Skin of body (tissue), 2 donors: Measurements from ENCODE around the gene G6PC3. TPM values are rescaled to one million over a fixed set of nuclear protein-coding genes. Genes with fewer than 3 reads are reported as not detected.
A peak's percentile ranks its signal among the peaks of the same experiment; 100 is the strongest.
"Not testable (repeated sequence)": the region's sequence is repeated elsewhere in the genome, so short reads cannot be mapped to it uniquely, and the experiment has no call there.

Experiments
- DNase-seq: peaks from one replicate; lab custom pipeline; 2025; lab: John Stamatoyannopoulos, UW
- total RNA-seq: library from RNA; depleted of rRNA; stranded (reverse); fragments of >200 nt; gene quantifications from one replicate; pipeline ENCODE4 v1.2.3, GENCODE V29; 2014

The G6PC3 gene
- total RNA-seq, 1 donor from 2014 or later: 9.4 TPM

DNA sequence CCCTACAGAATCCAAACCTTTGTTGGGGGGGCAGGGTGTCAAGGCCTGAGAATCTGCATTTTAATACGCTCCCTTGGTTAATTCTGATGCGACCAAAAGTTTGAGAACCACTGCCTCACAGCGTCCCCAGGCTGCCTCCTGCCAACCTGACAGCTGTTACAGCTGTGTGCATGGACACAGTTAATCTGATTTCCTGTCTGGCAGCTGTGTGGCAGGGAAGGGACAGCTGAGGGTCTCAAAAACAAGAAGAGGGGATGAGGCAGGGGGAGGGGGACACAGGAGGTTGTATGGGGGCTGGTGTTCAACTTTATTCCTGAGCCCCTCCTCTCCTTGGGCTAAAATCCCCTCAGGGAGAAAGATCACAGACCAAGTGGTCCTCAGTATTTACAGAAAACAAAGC is 35.4 kb downstream of the G6PC3 start:
- no peak for DNase-seq

DNA sequence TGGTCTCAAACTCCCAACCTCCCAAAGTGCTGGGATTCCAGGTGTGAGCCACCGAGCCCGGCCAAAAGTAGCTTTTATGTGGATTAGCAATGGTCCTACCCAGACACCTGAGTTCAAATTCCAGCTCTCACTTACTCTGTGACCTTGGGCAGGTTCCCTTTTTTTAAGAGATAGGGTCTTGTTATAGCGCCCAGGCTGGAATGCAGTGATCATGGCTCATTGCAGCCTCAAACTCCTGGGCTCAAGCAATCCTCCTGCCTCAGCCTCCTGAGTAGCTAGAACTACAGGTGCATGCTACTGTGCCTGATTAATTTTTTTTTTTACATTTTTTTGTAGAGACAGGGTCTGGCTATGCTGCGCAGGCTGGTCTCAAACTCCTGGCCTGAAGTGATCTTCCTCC is 36.3 kb downstream of the G6PC3 start:
- no peak for DNase-seq

DNA sequence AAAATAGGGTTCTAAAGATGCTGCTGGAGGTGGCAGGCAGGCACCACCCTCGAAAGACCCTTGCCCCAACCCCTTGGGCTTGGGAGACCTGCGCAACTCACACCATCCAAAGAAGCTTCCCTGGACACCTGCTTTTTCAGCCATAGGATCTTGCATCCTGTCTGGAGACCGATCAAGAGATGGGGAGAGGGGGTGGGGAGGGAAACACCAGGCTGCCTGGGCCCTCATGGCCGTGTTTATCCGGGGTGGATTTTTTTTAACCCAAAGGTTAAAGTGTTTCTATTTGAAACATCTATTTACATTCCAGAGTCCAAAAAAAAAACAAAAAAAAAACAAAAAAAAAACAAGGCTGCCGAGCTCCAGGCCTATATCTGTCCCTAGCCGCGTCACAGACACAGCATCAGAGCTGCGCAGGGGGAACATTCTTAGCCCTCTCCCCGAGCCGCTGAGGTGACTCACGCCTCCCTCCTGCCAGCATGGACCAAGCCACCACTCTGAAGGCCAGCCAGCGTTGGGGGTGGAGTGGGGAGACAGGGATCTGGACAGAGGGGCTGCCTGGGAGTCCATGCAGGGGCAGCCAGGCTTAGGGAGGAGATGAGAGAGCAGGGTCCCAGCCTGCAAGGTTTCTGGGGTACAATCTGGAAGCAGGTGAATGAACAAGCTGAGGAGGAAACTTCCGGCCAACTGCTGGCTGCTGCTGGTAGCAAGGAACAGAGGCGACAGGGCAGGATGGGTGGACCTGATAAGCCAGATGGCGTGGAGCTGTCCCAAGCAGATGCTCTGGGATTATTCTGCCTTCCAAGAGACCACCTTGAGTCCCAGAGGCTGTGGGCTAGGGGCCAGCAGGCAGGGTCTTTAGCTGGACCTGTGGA is 38.1 kb downstream of the G6PC3 start:
- DNase-seq: no peak

DNA sequence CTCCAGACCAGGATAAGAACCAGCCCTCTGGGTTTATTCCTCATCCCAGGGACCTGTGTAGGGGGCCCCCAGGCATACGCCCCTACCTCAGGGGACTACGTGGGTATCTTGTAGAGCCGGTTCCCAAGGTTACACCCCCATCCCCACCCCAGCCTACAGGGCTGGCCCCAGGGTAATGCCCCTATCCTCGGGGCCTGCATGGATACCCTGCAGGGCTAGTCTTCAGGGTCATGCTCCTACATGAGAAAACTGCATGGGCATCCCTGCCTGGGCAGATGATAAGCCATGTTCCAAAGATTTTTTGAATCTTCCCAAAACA is 38.7 kb downstream of the G6PC3 start:
- no peak for DNase-seq

DNA sequence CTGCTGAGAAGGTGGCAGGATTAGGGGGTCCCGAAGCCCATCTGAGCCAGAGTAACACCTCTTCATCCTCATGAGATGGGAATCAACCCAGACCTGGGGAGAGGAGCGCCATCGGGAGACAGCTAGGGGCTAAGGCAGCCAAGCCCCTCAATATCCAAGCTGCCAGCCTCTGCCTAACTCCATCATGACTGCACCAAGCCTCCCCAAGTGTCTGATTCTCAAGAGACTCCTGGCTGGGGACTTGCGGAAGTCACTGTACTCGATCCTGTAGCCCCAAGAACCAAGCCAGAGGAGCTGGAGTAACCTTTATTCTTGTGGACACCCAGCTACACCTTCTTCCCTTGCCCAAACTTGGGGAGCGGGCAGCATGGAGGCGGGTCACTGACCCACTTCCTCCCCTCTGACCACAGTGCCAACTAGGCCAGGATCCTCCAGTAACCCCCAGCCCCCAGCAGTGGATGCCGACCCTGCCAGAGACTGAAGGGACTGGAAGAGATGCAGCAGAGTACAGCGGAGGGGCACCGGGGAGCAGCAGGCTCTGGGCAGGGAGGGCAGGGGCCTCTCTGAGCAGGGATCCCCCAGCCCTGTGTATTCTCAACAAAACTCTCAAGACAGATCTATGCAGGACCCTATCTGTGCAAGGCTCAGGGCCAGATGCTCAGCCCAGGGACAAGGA is 39.6 kb downstream of the G6PC3 start:
- DNase-seq: no peak

DNA sequence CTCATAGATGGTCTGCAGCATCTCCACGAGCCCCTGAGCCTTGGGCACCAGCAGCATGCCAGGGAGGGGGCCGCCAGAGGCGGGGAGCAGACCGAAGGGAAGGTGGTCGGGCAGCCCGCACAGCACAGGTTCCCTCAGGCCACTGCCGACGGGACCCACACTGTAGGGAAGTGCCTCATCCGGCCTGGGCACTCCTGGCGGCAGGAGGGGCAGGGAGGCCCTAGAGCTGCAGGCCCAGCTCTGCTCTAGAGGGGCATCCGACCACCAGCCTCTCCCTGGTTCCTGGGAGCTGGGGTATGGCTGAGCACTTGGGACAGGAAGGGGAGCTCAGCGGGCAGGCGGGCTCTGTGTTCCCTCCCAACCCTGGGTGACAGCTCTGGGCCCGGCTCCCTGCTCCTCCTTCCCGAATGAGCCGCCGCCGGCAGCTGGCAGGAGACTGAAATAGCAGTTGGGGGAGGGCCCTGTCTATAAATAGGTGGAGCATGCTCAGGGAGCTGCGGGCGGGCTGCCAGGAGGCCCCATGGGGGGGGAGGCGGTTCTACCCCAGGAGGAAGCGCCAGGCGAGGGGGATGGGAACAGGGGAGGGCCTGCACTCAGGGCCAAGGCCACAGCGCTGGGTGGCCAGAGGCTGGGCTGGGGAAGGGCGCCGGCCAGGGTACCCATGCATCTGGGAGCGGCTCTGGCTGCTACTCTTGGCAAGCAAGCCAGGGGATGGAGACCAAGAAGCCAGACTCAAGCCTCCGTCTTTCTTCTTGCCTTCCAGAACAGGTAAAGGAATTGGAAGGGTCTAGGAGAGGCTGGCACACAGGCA is 40.5 kb downstream of the G6PC3 start:
- peak; percentile 93 for DNase-seq

DNA sequence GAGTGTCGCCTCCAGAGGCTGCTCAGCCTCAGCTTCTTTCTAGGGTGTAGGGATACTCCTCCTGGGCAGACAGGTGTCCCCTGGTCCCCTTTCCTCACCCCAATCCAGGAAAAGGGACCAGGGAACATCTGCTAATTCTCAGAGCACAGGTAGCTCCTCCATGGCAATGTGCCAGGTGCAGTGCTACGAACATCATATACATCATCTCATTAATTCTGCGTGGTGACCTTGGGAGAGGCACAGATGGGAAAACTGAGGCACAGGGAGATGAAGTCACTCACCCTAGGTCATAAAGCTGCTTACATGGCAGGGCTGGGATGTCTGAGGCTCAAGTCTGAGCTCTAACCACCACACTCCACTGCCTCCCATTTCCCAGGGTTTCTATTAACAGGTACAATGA is 41.2 kb downstream of the G6PC3 start:
- DNase-seq: no peak

DNA sequence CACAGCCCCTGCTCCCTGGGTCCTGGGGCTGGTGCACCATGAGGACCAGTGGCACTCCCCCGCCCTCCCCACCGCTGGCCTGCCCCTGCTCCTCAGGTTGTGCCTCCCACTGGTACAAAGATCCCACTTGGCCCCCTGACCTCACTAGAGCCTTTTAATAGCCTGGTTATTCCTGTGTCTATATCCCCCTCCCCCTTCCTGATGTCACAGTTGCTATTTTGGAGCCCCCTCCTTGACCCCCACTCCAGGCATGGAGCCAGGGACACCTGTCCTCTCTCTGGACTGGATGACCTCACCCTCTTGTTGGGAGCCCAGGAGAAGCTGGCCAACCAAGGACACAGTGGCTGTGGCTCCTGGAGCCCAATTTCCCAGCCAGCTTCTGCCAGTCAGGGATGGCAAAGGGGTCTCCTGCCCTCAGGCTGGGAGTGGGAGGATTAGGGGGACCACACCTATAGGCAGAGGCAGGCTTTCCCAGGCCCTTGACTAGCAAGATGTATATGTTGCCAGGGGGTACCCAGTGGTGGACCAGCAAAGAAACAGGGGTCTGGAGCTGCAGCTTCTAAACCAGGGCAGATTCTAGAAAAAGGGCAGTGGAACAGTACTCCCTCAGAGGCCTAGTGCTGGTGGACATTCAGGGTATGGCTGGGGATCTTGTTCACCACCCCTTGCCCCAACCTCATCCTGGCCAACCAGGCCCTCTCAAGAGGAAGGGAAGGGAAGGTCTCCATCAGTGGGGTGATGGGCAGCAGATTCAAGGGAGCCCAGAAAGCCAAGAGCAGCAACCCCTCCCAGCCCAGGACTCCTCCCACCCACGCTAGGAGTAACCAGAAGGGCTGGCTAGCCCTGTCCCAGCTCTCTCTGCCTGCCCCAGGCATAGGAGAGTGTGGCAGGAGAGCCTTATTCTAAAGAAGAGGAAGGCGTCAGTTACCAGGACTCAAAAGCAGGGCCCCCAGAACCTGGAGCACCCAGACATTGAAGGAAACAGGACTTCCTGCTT is 42.0 kb downstream of the G6PC3 start:
- no peak for DNase-seq

DNA sequence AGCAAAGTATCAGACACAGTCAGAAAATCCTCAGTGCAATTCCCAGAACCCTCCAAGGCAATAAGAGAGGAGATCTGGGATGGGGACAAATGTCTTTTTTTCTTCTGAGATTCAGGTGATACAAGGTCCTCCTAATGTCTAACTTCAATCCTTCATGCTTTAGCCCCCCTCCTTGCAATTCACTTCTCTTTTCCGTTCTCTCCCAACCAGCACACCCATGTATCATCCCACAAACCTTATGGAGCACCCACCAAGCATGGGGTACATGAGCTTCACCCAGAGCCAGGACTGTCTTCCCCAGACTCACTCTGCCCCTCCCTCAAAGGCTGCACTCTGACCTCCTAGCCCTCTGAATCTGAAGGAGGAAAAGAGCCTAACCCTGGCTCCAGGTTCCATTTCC is 42.8 kb downstream of the G6PC3 start:
- no peak for DNase-seq

DNA sequence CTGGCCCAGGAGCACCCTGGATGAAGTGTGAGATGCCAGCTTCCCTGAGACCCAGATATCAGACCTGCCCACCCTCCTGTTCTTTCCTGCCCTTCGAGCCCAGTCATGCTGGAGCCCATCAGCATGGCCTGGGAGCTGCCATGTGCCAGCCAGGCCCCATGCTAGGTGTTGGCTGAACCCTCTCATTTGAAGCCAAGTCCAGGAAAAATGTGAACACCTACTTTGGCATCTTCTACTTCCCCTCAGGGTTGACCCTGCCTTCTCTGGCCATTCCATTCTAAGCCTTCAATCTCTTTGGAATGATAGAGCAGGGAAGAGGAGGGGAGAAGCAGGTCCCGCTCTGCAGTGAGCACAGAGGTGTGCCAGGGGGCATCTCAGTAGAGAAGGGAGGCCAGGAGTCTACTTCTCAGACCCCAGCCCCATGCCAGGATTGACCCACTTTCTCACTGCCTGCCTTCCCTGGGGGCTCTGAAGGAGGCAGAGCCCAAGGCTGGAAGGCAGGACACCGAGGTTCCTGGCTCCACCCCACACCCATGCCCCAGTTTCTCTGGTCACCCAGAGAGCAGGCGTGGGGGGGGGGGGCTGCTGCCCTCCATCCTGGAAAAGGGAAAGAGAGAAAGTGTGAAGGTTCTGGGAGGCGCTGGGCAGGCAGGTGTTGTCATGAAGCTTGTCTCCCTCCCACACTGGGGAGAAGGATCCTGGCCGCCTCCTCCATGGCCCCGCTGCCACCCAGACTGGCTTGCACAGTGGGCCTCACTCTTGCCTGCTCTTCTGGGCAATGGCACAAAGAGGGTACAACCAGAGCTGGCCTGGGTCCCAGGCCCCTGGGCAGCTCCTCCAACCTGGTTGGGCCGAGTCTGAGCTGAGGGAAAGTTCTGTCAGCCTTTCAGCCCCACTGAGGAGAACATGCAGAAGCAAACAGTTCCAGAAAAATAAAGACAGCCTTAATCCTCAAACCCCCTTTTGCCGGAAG is 43.6 kb downstream of the G6PC3 start:
- DNase-seq: no peak

DNA sequence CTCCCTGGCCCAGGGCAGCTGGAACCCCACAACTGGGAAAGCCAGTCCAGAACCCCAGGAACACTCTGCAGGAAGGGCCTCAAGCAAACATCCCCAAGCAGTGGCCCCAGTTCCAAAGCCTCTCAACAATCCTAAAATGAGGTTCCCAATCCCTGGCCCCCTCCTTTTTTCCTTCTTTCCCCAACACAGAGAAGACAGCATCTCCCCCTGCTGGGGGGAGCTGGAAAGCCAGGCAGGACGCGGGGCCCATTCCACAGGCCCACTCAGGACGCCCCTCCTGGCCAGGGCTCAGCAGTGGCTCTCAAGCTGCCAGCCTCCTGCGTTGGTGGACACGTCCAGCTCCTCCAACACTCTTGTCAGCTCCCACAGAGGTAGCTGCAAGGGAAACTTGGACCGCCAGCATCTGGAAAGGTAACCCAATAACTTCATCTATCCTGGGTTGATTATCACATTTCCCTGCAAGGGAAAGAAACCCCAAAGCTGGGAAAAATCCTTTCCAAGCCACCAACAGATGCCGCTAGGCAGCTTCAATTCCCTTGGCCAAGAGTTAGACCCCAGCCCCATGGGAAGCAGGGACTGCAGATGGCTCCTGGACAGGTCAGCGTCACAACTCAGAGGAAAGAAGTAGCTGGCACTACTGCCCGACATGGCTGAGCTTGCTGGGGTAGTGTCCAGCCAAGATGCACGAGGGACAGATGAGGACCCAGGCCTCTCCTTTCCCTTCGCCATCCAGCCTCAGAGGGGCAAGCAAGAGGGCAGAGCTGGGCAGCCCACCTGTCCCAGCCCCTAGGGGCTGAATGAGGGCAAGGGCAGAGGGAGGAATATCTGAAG is 45.3 kb downstream of the G6PC3 start:
- no peak for DNase-seq

DNA sequence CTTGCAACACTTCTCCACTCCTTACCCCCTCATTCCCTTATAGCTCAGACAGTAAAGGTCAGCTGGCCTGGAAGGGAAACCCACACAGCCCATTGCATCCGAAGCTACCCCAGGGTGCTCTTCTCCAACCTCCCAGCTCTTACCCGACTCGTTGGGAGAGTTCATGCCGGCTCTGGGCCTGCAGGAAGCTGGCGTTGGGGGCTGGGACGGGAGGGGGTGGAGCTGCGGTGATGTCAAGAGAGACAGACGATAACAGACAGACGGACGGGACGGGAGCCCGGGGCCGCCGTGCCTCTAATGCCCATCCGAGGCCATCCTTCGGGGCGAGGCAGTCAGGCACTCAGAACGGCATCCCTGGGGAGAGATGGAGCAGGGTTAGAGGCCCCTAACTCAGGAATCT is 46.8 kb downstream of the G6PC3 start:
- DNase-seq: no peak

DNA sequence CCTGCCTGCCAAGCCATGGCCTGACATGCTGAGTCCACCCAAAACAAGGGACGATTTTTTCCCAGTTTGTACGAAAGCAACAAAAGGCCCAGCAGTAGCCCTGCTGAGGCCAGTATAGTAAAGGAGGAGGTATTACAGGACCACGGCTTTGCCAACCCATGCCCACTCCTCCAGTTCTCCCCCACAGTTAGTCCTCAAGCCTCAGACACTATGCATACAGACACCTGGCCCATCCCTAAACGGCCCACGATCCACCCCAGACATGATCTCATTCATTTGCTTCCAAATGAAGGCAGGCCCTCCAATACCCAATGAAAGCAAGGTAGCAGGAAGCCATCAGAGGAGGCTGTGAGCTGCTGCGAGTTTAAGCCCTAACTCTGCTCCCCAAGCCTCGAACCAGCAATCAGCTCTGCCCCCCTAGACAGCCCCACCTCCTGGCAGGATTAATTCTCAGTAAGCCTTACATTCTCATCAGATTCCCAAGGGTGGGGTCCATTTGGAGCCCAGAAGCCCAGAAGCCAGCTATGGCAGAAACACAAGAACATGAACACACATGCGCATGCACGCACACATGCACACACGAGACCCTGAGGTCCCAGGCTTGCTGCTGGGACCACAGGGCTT is 48.0 kb downstream of the G6PC3 start:
- DNase-seq: no peak

DNA sequence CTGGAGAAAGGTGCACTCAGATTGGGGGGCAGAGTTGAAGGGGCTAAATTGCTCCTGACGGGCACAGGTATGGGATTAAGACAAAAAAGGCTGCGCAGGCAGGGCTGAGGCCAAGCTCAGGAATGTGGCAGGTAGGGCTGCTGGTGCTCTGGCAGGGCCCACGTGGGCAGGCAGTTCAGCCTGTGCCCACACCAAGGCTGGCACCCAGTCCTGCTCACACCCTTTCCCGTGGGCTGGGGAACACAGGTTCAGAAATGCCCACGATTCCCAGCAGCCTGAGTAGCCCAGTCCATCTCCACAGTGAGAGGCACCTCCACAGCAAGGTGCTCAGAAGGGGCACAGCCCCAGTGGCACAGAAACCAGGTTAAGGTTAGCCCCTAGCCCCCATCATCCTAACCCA is 48.5 kb downstream of the G6PC3 start:
- no peak for DNase-seq

DNA sequence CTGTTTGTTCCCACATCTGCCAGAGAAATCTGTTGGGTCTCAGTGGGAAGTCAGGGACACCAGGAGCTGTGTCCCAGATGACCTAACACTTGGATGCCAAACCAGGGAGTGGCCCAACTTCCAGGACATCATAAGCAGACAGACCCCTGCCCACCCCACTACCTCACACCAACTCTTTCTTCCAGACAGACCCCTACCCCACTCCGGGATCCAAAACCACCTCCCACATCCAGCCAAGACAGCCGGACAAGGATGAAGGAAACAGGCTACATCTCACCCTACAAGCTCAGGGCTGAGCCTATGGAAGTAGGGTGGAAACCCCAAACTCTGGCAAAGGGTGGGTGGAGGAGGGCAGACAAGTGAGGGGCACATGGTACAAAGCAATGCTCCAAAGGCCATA is 49.3 kb downstream of the G6PC3 start:
- DNase-seq: no peak

DNA sequence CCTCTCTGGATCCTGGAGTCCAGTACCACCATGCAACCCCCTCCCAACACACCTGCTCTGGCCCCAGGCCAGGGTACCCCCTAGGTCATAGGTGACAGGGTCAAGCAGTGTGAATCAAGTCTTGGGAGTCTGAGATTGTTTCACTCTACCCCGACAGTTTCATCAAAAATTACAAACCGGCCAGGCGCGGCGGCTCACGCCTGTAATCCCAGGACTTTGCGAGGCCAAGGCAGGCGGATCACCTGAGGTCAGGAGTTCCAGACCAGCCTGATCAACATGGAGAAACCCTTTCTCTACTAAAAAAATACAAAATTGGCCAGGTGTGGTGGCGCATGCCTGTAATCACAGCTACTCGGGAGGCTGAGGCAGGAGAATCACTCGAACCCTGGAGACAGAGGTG is 49.7 kb downstream of the G6PC3 start:
- DNase-seq: not testable (repeated sequence)

DNA sequence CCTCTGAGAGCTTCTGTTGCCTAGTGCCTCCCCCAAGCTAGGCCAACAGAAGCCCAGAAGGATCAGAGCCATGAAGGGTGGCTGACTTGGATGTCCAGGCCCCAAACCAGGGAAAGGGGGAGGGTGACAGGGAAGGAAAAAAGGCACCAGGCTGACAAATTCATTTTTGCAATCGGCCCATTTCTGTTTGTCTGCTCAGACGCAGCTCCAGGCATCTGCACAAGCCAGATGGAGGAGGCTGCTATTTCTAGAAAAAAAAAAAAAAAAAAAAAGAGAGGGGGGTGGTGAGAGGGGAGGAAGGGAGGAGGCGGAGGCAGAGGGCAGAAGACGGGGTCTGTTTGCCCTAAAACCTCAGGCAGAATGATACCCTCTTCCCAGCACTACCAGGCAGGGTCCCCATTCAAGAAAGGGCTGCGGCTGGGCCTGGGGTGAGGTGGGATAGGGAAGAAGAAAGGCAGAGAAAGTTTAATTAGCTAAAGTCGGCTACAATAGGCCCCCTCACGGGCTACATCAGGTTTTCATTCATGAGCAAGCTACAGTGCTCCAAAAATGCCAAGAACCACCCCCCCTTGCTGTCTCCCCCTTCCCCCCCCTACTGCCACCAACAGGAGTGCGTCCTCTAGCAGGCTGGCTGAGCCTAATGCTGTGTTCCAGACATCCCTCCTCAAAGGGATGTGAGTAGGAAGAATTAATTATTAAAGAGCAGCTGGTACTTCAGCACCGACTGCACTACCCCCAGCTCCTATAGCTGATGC is 50.5 kb downstream of the G6PC3 start:
- peak; percentile 63 for DNase-seq
